ENCODE results near the gene ADAMTS13.

Gene ADAMTS13

GRCh38 chr9:133471551-133472276 is 49.5 kb downstream of the ADAMTS13 start:
- no peak for DNase-seq (ENCODE audit: low read depth in 2 of 2)

GRCh38 chr9:133472277-133472645 is 50.1 kb downstream of the ADAMTS13 start:
- no peak for DNase-seq (ENCODE audit: low read depth in 2 of 2)

- no peak for DNase-seq (ENCODE audit: low read depth in 2 of 2)
These were observed 50.7 kb downstream of the ADAMTS13 start for GRCh38 chr9:133472753-133473378.

GRCh38 chr9:133473743-133474142 is 51.6 kb downstream of the ADAMTS13 start:
- no peak for DNase-seq (ENCODE audit: low read depth in 2 of 2)

GRCh38 chr9:133474215-133474614 is 52.0 kb downstream of the ADAMTS13 start:
- no peak for DNase-seq (ENCODE audit: low read depth in 2 of 2)

GRCh38 chr9:133474853-133475252 is 52.7 kb downstream of the ADAMTS13 start:
- DNase-seq (ENCODE audit: low read depth in 2 of 2) = no peak

GRCh38 chr9:133475292-133476012 is 53.3 kb downstream of the ADAMTS13 start:
- no peak for DNase-seq (ENCODE audit: low read depth in 2 of 2)

GRCh38 chr9:133476036-133476931 is 54.1 kb downstream of the ADAMTS13 start:
- no peak for DNase-seq (ENCODE audit: low read depth in 2 of 2)

- DNase-seq (ENCODE audit: low read depth in 2 of 2) = no peak
These were observed 54.8 kb downstream of the ADAMTS13 start for GRCh38 chr9:133476941-133477340.

- no peak for DNase-seq (ENCODE audit: low read depth in 2 of 2)
These were observed 55.3 kb downstream of the ADAMTS13 start for GRCh38 chr9:133477461-133477860.

- peak in 1 of 2 donors; percentile 20 for DNase-seq (ENCODE audit: low read depth in 2 of 2)
These were observed 56.1 kb downstream of the ADAMTS13 start for GRCh38 chr9:133477992-133478850.

GRCh38 chr9:133478851-133479711 is 56.9 kb downstream of the ADAMTS13 start, which contains the start of gene SLC2A6:
Gene SLC2A6, minus strand, starts transcription at chr9:133479099. Its CDS starts 40 bp downstream, at chr9:133479059.
- DNase-seq (ENCODE audit: low read depth in 2 of 2) = peak; percentile 81 to 83

- DNase-seq (ENCODE audit: low read depth in 2 of 2) = no peak
These were observed 61.4 kb downstream of the ADAMTS13 start for GRCh38 chr9:133483611-133484010.

- DNase-seq (ENCODE audit: low read depth in 2 of 2) = no peak
These were observed 62.7 kb downstream of the ADAMTS13 start for GRCh38 chr9:133484671-133485437.

- DNase-seq (ENCODE audit: low read depth in 2 of 2) = no peak
These were observed 63.5 kb downstream of the ADAMTS13 start for GRCh38 chr9:133485531-133486260.

- DNase-seq (ENCODE audit: low read depth in 2 of 2) = no peak
These were observed 65.2 kb downstream of the ADAMTS13 start for GRCh38 chr9:133487331-133487725.

GRCh38 chr9:133488686-133489252 is 66.6 kb downstream of the ADAMTS13 start:
- no peak for DNase-seq (ENCODE audit: low read depth in 2 of 2)
